ENCODE results near the gene GRIK4.

GRIK4 gene

DNA sequence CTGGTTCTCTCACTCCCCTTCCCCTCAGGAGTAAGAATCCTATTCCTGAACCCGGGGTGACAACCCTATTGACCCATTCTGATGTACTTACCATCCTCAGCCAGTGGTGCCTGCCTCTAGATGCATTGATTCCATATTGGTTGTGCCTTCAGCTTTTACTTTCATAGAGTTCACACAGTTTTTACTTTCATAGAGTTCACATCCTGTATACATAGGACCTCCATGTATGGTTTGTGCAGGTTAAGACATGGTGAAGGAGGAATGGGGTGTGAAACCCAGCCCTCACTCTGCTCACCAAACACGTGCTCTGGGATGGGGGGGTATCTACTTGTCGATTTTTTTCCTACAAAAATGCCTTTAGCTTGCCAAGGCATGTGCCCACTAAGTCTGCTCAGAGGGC, 406.7 kb downstream of the GRIK4 start:
- no peak for DNase-seq (ENCODE audit: low read depth in 2 of 2)

DNA sequence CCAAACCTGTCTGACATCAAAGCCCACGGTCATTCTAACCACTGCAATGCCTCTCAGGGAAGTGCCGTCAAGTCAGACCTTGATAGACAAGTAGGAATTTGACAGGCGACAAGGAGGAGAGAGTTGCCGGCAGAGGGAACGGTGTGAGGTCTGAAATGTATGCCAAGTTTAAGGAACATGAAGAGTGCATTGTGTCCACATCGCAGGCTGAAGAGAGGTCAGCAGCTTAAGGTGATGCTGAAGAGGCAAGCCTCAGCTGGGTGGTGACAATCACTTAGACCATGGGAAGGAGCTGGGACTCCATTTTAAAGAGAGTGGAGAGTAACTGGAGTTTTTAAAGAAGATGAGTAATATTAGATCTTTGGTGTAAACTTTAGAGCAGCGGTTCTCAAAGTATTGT, 407.5 kb downstream of the GRIK4 start:
- DNase-seq (ENCODE audit: low read depth in 2 of 2) = no peak

- no peak for DNase-seq (ENCODE audit: low read depth in 2 of 2)
These were observed 408.0 kb downstream of the GRIK4 start for GRCh38 chr11:120919566-120919965.

DNA sequence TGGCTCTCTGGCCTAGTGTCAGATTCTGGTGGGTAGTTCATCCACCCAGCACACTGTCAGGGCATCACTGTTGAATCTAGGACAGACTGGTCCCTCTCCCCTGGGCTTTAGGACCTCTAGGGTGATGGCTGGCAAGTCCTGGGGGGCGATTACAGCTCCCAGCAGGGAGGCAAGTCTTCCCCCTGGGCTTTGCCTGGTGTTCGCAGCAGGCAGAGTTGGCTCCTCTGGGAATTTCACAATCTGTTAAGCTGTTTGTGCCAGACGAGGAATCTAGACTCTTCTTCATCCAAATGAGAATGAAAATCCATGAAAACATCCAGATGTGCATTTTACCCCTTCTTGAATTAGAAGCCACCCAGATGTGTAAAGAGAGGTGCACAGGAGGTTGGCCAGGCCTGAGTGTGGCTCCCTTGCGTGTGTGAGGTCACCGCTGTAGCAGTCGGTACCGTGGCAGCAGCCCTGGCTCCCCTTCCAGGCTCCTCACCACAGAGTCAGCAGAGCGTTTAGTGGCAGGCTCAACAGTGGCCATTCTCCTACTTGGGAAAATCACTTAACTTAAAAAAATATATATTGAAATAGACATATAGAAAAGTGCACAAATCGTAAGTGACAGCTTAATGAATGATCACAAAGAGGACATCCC, 412.4 kb downstream of the GRIK4 start:
- DNase-seq (ENCODE audit: low read depth in 2 of 2) = no peak

DNA sequence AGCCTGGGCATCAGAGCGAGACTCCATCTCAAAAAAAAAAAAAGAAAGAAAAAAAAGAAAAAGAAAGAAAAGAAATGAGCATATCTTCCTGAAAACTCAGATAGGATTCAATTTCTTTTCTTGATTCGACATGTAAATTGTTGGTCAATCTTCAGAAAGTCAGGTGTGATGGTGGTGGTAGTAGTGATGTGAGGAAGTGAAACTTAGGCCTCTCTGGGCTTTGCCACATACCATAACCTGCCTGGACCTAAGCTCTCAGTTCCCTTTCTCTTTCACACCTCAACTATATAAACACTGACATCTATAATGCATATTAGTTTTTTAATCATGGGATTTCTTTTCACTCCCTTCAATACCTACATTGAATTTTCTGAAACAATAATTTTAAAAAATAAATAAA, 414.4 kb downstream of the GRIK4 start:
- no peak for DNase-seq (ENCODE audit: low read depth in 2 of 2)

DNA sequence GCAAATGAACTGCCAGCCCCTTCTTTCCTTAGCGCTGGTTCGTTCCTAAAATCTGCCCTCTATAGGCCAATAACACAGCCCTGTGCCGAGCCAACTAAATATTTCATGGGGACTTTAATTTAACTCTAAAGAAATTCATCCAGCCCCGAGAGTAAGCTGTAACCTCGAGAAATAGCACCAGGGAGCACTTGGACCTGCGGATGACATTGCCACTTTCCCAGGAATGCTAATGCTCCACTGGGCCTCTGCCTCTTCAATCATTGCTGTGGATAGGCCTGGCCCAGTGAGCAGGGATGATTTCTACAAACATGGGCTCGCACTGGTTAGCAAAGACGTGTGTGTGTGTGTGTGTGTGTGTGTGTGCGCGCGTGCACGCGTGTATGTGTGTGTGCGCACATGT, 417.1 kb downstream of the GRIK4 start:
- DNase-seq (ENCODE audit: low read depth in 2 of 2) = no peak

DNA sequence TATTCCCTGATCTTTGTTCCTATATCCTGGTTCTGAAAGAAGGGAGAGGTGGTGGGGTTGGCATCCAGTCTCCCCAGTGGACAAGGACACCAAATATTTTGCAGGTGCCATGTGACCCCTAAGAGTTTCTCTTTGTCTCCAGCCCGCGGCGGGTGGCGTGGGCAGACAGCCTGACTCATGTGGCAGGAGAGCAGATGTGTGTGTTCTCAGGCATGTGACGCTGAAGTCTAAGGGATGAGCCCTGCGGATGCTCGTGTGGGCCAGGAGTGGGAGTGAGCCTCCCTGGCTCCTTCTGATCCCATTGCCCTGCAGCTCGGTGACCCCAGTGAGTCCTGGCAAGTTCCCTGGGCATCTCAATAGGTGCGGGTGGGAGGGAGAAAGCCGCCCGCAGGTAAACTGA, 417.5 kb downstream of the GRIK4 start:
- no peak for DNase-seq (ENCODE audit: low read depth in 2 of 2)

DNA sequence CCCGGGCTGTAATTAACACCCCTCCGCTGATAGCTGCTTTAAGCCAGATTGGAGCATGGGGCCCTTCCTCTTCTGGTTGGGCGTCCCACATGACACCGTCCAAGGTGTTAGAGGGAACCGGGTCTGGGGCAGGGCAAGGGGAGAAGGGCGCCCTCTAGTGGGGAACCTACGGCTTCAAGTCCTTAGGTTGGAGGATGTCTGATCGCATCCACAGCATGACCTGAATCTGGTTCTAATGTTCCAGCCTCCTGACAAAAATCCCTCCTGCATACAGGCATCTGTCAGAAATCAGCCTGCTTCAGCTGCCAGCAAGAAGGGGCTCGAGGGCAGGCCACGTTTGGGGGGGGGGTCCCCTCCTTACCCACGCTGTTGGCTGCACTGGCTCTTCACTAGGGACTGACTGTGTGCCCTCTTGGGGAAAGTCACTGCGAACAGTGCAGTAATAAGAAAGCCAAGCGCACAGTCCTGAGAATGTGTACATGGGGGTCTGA, 418.2 kb downstream of the GRIK4 start:
- DNase-seq (ENCODE audit: low read depth in 2 of 2) = peak; percentile 18 to 29

DNA sequence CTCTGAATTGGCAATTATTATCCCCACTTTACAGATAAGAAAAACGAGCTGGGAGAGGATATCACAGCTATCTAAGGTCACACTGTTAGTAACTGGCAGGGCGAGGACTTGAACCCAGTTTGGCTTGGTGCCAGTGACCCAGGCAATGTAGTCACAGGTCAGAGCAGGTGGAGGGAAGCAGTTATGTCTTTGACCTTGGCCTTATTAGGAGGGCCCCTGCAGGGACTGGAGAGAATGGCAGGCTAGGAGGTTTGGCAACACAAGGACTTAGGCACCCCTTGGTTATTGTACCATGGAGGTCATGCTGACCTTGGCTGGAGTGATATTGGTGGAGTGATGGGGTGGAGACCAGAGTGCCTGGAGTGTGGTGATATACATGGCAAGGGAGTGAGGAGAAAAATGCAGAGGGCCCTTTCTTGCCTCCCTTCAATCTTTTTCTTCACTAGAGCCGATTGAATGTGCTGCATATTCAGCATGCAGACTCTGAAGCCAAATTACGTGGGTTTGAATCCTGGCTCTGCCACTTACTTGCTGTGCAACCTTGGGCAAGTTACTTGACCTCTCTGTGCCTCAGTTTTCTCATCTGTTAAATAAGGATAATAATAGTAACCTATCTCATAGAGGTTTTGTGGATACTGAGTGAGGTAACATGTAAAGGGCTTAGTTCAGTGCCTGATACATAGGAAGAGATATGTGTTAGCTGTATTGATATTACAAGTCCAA, 419.7 kb downstream of the GRIK4 start:
- no peak for DNase-seq (ENCODE audit: low read depth in 2 of 2)

DNA sequence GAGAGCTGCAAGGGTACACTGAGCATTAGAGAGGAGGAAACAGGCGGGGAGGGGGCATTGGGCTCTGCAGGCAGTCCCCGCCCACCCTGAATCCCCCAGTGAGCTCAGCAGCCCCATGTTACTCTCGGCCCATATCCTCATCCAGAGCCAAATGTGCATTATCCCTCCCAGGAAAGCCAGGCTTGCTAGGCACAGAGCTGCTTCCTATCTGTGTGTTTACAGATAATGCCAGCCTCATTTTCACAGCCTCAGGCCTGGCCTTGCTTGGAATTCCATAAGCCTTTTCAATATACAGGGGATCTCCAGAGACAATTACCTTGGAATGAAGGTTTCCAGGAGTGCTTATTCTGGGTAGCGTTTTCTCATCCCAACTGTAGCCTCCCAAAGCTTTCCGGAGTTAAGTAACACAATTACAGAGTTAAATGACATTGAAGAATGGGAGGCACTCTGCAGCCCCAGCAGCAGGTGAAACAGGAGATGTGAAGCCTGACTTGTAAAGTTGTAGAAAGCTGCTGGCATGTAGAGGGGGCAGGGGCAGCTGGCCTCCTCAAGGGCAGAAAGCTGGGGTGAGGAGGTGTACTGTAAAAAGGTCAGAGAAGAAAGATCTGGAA, 420.9 kb downstream of the GRIK4 start:
- DNase-seq (ENCODE audit: low read depth in 2 of 2) = no peak

DNA sequence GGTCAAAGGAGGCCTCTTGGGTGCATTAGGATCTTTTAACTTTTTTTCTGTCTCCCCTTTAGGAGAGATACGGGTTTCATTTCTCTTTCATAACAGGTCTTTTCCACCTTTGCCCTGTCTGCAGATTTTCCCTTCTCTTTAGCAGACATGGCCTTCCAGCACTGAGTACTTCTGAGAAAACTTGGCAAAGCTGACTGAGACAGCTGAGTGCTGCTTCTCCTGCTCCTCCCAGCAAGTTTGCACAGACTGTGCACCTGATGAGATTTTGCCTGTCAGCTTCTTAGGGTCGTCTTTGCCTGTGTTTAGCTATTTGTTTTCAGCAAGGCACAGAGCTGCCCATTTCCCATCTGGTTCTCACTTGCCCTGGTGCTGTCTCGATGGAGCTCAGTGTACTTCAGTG, 424.8 kb downstream of the GRIK4 start:
- DNase-seq (ENCODE audit: low read depth in 2 of 2) = no peak

- DNase-seq (ENCODE audit: low read depth in 2 of 2) = no peak
These were observed 426.0 kb downstream of the GRIK4 start for GRCh38 chr11:120937501-120937900.

DNA sequence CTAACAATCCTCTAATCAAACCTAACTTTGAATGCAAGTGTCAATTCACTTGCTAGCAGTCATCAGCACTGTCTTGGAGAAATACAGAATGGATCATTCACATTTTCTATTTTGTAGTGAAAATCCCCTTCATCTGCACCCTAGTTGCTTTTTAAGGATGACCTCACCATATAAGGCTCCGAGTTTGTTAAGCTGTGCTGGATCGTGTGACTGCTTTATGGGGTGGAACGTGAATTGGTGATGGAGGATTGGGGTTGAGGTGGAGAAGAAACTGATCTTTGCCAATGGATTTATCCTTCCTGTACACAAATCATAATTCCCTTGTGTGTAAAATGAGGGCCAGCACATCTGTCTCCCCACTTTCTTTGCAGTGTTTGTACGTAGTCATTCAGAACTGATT, 426.7 kb downstream of the GRIK4 start:
- DNase-seq (ENCODE audit: low read depth in 2 of 2) = no peak

GRCh38 chr11:120940160-120940848, 428.8 kb downstream of the GRIK4 start:
- no peak for DNase-seq (ENCODE audit: low read depth in 2 of 2)

DNA sequence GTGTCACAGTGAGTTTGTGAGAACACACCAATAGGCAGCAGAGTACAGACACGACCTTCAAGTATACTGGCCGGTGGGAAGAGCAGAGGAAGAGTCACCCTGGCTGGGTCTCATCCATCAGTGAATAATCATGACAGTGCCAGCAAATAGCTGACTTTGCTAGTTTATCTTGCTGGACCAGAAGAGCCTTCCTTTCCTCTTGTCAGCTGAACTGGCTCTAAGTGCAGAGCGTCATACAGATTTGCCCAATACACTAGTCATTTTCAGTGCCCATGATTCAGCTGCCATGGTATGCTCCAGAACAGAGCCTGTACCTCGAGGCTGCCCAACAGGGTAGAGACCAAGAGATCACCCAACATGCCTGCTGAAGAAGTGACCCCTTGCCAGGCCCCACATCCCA, 429.5 kb downstream of the GRIK4 start:
- no peak for DNase-seq (ENCODE audit: low read depth in 2 of 2)

- no peak for DNase-seq (ENCODE audit: low read depth in 2 of 2)
These were observed 431.2 kb downstream of the GRIK4 start for GRCh38 chr11:120942701-120943100.

DNA sequence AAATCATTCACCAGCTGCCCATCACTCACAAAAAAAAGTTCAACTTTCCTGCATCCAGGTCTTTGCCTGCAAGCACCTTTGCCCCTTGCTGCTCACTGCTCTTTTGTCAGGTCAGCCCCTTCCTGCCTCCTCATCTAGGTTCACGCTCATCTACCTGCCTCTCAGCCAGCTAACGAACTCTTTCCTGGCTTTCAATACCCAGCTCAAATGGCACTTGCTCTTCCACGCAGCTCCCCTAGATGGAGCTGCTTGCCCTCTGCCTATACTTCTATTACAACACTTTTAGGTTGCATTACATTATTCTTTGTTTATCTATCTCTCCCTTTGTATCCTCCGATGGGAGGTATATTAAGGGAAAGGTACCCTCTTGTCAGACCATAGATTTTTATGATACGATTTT, 433.5 kb downstream of the GRIK4 start:
- DNase-seq (ENCODE audit: low read depth in 2 of 2) = no peak

DNA sequence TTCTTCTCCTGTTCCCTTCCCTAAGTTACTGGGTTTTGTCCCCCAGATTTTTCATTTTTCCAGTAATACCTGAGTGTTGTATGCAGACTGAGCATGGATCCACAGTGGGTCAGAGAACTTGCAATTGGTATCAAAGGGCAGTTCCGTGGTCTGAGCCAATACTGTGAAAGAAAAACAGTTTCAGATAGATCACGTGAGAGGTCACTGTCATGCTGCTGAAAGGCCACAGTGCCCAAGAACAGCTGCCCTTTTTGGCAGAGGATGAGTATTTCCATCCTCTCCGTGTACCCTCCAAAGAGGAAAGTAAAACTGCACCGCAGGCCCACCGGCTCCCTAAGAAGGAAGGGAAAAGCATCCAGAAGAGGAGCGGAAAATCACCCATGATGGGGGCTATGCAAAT, 439.3 kb downstream of the GRIK4 start:
- DNase-seq (ENCODE audit: low read depth in 2 of 2) = no peak

GRCh38 chr11:120952461-120953434, 441.2 kb downstream of the GRIK4 start:
- DNase-seq (ENCODE audit: low read depth in 2 of 2) = peak; percentile 43 to 61

- no peak for DNase-seq (ENCODE audit: low read depth in 2 of 2)
These were observed 442.8 kb downstream of the GRIK4 start for GRCh38 chr11:120954381-120954780.

Measured in stimulated activated CD8-positive, alpha-beta memory T cell treated with anti-CD3 and anti-CD28 coated beads, Interleukin-2, amount 100 ng/mL, for 48 hours (primary cell).